ENCODE data around the gene NT5C1B. TPM values are rescaled to one million over a fixed set of nuclear protein-coding genes. Genes with fewer than 3 reads are reported as not detected.

NT5C1B gene
- total RNA-seq, 1 donor from 2014 or later = not detected

DNA sequence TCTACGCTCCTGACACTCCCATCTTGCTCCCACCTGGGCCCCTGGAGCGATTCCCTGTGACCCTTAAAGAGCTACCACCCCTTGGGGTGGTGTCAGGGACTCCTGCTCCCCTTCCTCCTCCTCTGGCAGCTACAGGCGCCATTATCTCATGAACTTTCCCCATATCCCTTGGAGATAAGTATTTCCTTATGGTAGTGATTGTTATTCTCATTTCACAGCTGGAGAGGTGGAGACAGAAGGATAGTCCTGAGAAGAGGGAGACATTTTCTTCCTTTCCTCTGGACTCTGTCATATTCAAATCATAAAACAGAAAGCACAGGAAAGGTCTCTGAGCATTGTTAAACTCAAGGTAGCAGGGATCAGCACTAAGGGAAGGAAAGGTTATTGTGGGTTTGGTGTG is 63.5 kb downstream of the NT5C1B start:
- Mint-ChIP-seq H3K27ac (no peak overlapping the region), H3K27me3 (ENCODE audit: insufficient read depth, low read depth) (peaks cover 2% of the 10 kb centered on the region), H3K9me3 (no peaks in the 10 kb centered on the region), H3K4me1 (peaks cover 5% of the 10 kb centered on the region), H3K4me3 (no peak overlapping the region), H3K36me3 (no peaks in the 10 kb centered on the region)
- Histone ChIP-seq H3K4me3 (no peak overlapping the region), H3K36me3 (no peaks in the 10 kb centered on the region), H3K4me1 (no peaks in the 10 kb centered on the region), H3K9ac (no peak overlapping the region), H3K4me2 (no peak overlapping the region), H3K27me3 (no peaks in the 10 kb centered on the region), H3K9me3 (ENCODE audit: low read depth) (no peaks in the 10 kb centered on the region), H4K20me1 (ENCODE audit: low read depth) (no peaks in the 10 kb centered on the region), H3F3A (ENCODE audit: low read depth) (no peaks in the 10 kb centered on the region), H3K79me2 (ENCODE audit: low read depth) (no peaks in the 10 kb centered on the region), H3K27ac (no peak overlapping the region), H2AFZ (replicated peaks) (no peak overlapping the region)
- TF ChIP-seq EZH2phosphoT487 (IDR thresholded peaks at IDR 0.05) = no peak
- no peak for TF ChIP-seq EZH2 (IDR thresholded peaks at IDR 0.05)
- TF ChIP-seq, protein P1, sequence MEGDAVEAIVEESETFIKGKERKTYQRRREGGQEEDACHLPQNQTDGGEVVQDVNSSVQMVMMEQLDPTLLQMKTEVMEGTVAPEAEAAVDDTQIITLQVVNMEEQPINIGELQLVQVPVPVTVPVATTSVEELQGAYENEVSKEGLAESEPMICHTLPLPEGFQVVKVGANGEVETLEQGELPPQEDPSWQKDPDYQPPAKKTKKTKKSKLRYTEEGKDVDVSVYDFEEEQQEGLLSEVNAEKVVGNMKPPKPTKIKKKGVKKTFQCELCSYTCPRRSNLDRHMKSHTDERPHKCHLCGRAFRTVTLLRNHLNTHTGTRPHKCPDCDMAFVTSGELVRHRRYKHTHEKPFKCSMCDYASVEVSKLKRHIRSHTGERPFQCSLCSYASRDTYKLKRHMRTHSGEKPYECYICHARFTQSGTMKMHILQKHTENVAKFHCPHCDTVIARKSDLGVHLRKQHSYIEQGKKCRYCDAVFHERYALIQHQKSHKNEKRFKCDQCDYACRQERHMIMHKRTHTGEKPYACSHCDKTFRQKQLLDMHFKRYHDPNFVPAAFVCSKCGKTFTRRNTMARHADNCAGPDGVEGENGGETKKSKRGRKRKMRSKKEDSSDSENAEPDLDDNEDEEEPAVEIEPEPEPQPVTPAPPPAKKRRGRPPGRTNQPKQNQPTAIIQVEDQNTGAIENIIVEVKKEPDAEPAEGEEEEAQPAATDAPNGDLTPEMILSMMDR (IDR thresholded peaks at IDR 0.05) = no peak
- no peak for DNase-seq (ENCODE audit: low spot score)

DNA sequence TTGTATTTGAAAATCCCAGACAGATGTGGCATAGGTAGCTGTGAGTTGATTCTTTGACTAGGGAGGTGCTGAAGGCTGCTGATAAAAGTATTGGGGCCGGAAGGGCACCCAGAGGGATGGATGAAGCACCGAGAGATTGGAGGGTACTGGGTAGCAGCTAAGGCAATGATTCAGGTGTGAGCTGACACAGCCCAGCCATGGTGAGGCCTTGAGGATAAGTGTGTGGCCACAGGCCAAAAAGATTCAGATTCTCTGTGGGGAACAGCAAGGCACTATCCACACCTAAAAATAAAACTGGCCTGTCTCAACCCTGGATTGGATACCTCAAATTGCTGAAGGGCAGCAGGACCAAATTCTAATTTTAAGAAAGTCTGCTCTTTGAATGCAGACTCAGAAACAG is 64.1 kb downstream of the NT5C1B start:
- Histone ChIP-seq H3K79me2 (ENCODE audit: low read depth) (no peaks in the 10 kb centered on the region), H3K4me2 (no peak overlapping the region), H4K20me1 (ENCODE audit: low read depth) (no peaks in the 10 kb centered on the region), H3K36me3 (no peaks in the 10 kb centered on the region), H3K27me3 (no peaks in the 10 kb centered on the region), H3F3A (ENCODE audit: low read depth) (no peaks in the 10 kb centered on the region), H3K9me3 (ENCODE audit: low read depth) (no peaks in the 10 kb centered on the region), H3K4me3 (no peak overlapping the region), H3K4me1 (no peaks in the 10 kb centered on the region), H3K27ac (no peak overlapping the region), H2AFZ (replicated peaks) (no peak overlapping the region), H3K9ac (no peak overlapping the region)
- no peaks in the 10 kb centered on the region for H3K9me3 Mint-ChIP-seq
- H3K27me3 Mint-ChIP-seq (ENCODE audit: insufficient read depth, low read depth) = peaks cover 2% of the 10 kb centered on the region
- no peak for DNase-seq (ENCODE audit: low spot score)
- no peak overlapping the region for H3K4me3 Mint-ChIP-seq
- TF ChIP-seq EZH2 (IDR thresholded peaks at IDR 0.05) = no peak
- TF ChIP-seq, protein P1 (IDR thresholded peaks at IDR 0.05) = no peak
- TF ChIP-seq EZH2phosphoT487 (IDR thresholded peaks at IDR 0.05) = no peak
- no peaks in the 10 kb centered on the region for H3K36me3 Mint-ChIP-seq
- H3K27ac Mint-ChIP-seq = no peak overlapping the region
- H3K4me1 Mint-ChIP-seq = peaks cover 7% of the 10 kb centered on the region

DNA sequence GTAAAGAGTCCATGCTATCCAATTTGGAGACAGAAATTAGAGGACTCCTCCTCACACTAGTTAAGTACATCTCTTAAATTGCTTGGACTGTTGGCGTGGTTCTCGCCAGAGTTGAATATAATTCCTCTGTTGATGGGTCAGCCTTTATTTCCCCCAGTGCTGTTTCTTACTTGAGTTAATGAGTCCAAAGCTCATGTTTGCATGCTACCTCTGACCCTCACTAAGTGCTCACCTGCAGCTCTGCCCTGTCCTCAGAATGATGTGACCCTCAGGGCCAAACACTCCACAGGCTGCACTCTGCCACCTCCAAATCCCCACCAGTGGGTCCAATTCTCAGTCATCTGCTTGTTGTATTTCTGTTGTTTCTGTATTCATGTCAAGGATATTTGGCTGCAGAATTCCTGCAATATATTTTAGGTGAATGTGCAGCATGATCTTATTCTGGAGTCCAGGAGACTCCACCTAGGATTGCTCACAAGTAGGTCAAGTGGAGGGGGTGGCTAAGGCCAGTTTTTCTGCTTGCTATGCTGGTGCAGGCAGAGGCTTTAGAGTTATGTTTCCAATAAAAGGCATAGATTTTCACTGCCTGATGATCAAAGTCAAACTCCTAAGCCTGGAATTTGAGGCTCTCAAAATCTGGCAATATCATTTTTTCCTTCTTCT is 66.8 kb downstream of the NT5C1B start:
- Mint-ChIP-seq H3K4me1 (peaks cover 3% of the 10 kb centered on the region), H3K27ac (no peak overlapping the region), H3K4me3 (no peak overlapping the region), H3K27me3 (ENCODE audit: insufficient read depth, low read depth) (peaks cover 6% of the 10 kb centered on the region), H3K36me3 (no peaks in the 10 kb centered on the region), H3K9me3 (no peaks in the 10 kb centered on the region)
- Histone ChIP-seq H4K20me1 (ENCODE audit: low read depth) (no peaks in the 10 kb centered on the region), H3K4me1 (no peaks in the 10 kb centered on the region), H2AFZ (replicated peaks) (no peak overlapping the region), H3K9me3 (ENCODE audit: low read depth) (no peaks in the 10 kb centered on the region), H3K4me2 (no peak overlapping the region), H3K27me3 (no peaks in the 10 kb centered on the region), H3K36me3 (no peaks in the 10 kb centered on the region), H3K9ac (no peak overlapping the region), H3K27ac (no peak overlapping the region), H3F3A (ENCODE audit: low read depth) (no peaks in the 10 kb centered on the region), H3K79me2 (ENCODE audit: low read depth) (no peaks in the 10 kb centered on the region), H3K4me3 (no peak overlapping the region)
- TF ChIP-seq EZH2phosphoT487 (IDR thresholded peaks at IDR 0.05) (no peak), EZH2 (IDR thresholded peaks at IDR 0.05) (no peak)
- TF ChIP-seq, protein P1 (IDR thresholded peaks at IDR 0.05) = no peak
- no peak for DNase-seq (ENCODE audit: low spot score)
